A673 (cell line): ENCODE measurements around the gene SLC47A2. TPM values are rescaled to one million over a fixed set of nuclear protein-coding genes. Genes with fewer than 3 reads are reported as not detected.
"Not testable (repeated sequence)": the region's sequence is repeated elsewhere in the genome, so short reads cannot be mapped to it uniquely, and the experiment has no call there.

Experiments used
- BruUV-seq: library from RNA; stranded (reverse); fragments of 400-500 nt; replicated peaks from 2 replicates; lab custom pipeline; 2021; lab: Mats Ljungman, UMichigan
- CTCF ChIA-PET: fragments of 300-600 bp; sonication (Branson Sonifier 250); formaldehyde crosslinking; loops from one replicate; lab custom pipeline; 2022; ENCODE audit warnings: antibody characterized with exemption; lab: Charles Lee
- POLR2A ChIA-PET: fragments of 300-600 bp; sonication (Branson Sonifier 250); formaldehyde crosslinking; loops from one replicate; lab custom pipeline; 2022; ENCODE audit warnings: antibody characterized with exemption; ENCODE audit not compliant: low non-redundant PET; lab: Charles Lee
- DNase-seq: peaks from one replicate; pipeline ENCODE4 v3.0.0-alpha.2; 2015; ENCODE audit warnings: low spot score
- H3K27ac ChIP-seq: fragments of 200-600 bp; sonication (generic); 2 replicates; pipeline ENCODE4 v1.5.1; 2016; ENCODE audit warnings: mixed run types, low read depth, mild to moderate bottlenecking, mixed read lengths, antibody characterized with exemption, low read length; ENCODE audit not compliant: poor library complexity, severe bottlenecking
- H3K27me3 ChIP-seq: fragments of 200-600 bp; sonication (generic); replicated peaks from 2 replicates; pipeline ENCODE4 v1.6.1; 2017; ENCODE audit warnings: mixed run types, low read depth, mild to moderate bottlenecking, mixed read lengths, antibody characterized with exemption, low read length; ENCODE audit not compliant: insufficient read depth, poor library complexity
- H3K36me3 ChIP-seq: fragments of 200-600 bp; sonication (generic); 2 replicates; pipeline ENCODE4 v1.6.1; 2016; ENCODE audit warnings: mixed run types, mild to moderate bottlenecking, mixed read lengths, antibody characterized with exemption, low read length; ENCODE audit not compliant: insufficient read depth, poor library complexity, severe bottlenecking
- H3K4me1 ChIP-seq: fragments of 200-600 bp; sonication (generic); 2 replicates; pipeline ENCODE4 v1.6.1; 2017; ENCODE audit warnings: mixed run types, mild to moderate bottlenecking, mixed read lengths, antibody characterized with exemption, low read length; ENCODE audit not compliant: insufficient read depth, poor library complexity, severe bottlenecking
- H3K4me3 ChIP-seq: fragments of 200-600 bp; sonication (generic); 2 replicates; pipeline ENCODE4 v1.5.1; 2016; ENCODE audit warnings: low read depth, mixed run types, mild to moderate bottlenecking, mixed read lengths, low read length; ENCODE audit not compliant: poor library complexity, severe bottlenecking
- H3K9me3 ChIP-seq: fragments of 200-600 bp; sonication (generic); 2 replicates; pipeline ENCODE4 v1.6.1; 2016; ENCODE audit warnings: mixed run types, low read depth, mild to moderate bottlenecking, mixed read lengths, antibody characterized with exemption, low read length; ENCODE audit not compliant: poor library complexity, severe bottlenecking
- EZH2 ChIP-seq: fragments of 200-600 bp; sonication (generic); IDR thresholded peaks from 2 replicates; pipeline ENCODE4 v1.6.1; 2017; ENCODE audit warnings: borderline replicate concordance, low read depth, mild to moderate bottlenecking, mixed read lengths, antibody characterized with exemption, low read length; ENCODE audit not compliant: poor library complexity, severe bottlenecking
- intact Hi-C: fragments of 100-400 bp; cut with micrococcal nuclease; formaldehyde crosslinking; loops from one replicate; pipeline ENCODE4 v1.10.0; 2022; ENCODE audit not compliant: unreplicated experiment
- total RNA-seq: library from RNA; stranded (reverse); gene quantifications from 2 replicates; pipeline ENCODE4 v1.2.3, GENCODE V29; 2021
- TF ChIP-seq, protein P1 (sequence below): fragments of 300-800, 200-600 bp; sonication (generic); conservative IDR thresholded peaks from 2 replicates; pipeline ENCODE4 v1.5.1; 2017; ENCODE audit warnings: low read depth, mild to moderate bottlenecking, antibody characterized with exemption, low read length, moderate library complexity, mixed read lengths

SLC47A2 gene
- total RNA-seq, 1 experiment from 2014 or later, result not detected

- Histone ChIP-seq H3K4me3 (no peak overlapping the region), H3K27ac (no peak overlapping the region), H3K4me1 (no peaks in the 10 kb centered on the region), H3K27me3 (no peaks in the 10 kb centered on the region), H3K36me3 (peaks cover 6% of the 10 kb centered on the region), H3K9me3 (no peaks in the 10 kb centered on the region)
- no peak for DNase-seq
- ChIA-PET POLR2A (no interaction called here), CTCF (no interaction called here)
- no TSS peak for BruUV-seq
- intact Hi-C loops, result no loop called here
- TF ChIP-seq EZH2, result no peak
- TF ChIP-seq, protein P1, sequence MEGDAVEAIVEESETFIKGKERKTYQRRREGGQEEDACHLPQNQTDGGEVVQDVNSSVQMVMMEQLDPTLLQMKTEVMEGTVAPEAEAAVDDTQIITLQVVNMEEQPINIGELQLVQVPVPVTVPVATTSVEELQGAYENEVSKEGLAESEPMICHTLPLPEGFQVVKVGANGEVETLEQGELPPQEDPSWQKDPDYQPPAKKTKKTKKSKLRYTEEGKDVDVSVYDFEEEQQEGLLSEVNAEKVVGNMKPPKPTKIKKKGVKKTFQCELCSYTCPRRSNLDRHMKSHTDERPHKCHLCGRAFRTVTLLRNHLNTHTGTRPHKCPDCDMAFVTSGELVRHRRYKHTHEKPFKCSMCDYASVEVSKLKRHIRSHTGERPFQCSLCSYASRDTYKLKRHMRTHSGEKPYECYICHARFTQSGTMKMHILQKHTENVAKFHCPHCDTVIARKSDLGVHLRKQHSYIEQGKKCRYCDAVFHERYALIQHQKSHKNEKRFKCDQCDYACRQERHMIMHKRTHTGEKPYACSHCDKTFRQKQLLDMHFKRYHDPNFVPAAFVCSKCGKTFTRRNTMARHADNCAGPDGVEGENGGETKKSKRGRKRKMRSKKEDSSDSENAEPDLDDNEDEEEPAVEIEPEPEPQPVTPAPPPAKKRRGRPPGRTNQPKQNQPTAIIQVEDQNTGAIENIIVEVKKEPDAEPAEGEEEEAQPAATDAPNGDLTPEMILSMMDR, result no peak
These were observed 45.0 kb downstream of the SLC47A2 start for GRCh38 chr17:19671433-19671832.

DNA sequence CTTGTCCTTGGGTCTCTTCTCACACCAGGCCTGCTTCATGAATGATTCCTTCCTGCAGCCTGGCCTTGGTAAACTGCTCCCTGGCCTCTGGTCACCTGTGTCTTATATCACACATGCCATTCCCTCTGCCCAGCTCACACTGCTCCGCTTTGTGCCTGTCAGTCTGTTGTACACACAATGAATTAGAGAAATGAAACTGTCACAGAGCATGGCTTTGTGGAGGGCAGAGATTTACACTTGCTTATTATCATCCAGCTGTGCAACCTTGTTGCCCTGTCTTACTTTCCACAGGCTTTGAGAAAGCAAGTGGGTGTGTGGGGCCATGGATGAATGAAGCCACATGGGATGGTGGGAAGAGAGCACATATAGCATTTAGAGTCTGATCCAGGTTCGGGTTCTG lies 45.5 kb downstream of the SLC47A2 start:
- no peak overlapping the region for H3K27ac ChIP-seq
- H3K9me3 ChIP-seq, result no peaks in the 10 kb centered on the region
- TF ChIP-seq EZH2, result no peak
- TF ChIP-seq, protein P1, result no peak
- no peak overlapping the region for H3K4me3 ChIP-seq
- DNase-seq, result no peak
- no peaks in the 10 kb centered on the region for H3K27me3 ChIP-seq
- H3K36me3 ChIP-seq, result peaks cover 6% of the 10 kb centered on the region
- intact Hi-C loops, result no loop called here
- BruUV-seq, result no TSS peak
- CTCF ChIA-PET, result no interaction called here
- POLR2A ChIA-PET, result no interaction called here
- H3K4me1 ChIP-seq, result no peaks in the 10 kb centered on the region

- H3K36me3 ChIP-seq, H3K4me3 ChIP-seq, H3K27ac ChIP-seq, H3K4me1 ChIP-seq, POLR2A ChIA-PET, DNase-seq, H3K27me3 ChIP-seq, H3K9me3 ChIP-seq, intact Hi-C loops, BruUV-seq, CTCF ChIA-PET: not testable (repeated sequence)
These were observed 46.7 kb downstream of the SLC47A2 start for GRCh38 chr17:19669680-19670079.

- no peak overlapping the region for H3K27ac ChIP-seq
- ChIA-PET POLR2A (no interaction called here), CTCF (no interaction called here)
- H3K4me1 ChIP-seq, result no peaks in the 10 kb centered on the region
- no peaks in the 10 kb centered on the region for H3K27me3 ChIP-seq
- intact Hi-C loops, result no loop called here
- no peaks in the 10 kb centered on the region for H3K9me3 ChIP-seq
- BruUV-seq, result no TSS peak
- H3K4me3 ChIP-seq, result no peak overlapping the region
- TF ChIP-seq, protein P1, result no peak
- TF ChIP-seq EZH2, result no peak
- peaks cover 15% of the 10 kb centered on the region for H3K36me3 ChIP-seq
- DNase-seq, result no peak
These were observed 51.6 kb downstream of the SLC47A2 start for GRCh38 chr17:19664821-19665181.
